ENCODE measurements around the gene GPR108.

GPR108 gene

DNA sequence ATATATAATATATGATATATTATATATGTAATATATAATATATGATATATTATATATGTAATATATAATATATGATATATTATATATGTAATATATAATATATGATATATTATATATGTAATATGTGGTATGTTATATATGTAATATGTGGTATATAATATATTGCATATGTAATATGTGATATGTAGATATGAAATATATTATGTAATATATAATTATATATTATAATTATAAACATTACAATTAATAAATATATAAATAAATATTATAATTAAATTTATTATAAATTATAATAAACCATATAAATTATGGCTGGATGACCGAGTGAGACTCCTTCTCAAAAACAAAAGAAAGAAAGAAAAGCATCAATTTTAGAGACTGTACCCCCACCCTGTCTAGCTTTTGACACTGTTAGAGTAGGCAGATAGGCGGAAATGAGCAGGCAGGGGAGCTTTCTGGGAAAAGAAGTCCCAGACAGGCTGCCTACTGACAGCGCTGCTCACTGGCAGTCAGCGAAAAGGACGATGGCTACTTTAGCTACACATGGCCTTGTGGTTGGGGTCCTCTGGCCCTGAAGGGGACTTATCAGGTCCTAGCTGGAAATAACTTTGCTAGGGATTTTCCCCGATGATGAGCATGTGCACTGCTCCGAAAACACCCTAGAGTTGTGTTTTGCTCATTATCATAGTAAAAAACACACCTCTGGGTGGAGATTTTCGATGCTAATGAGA lies 36.6 kb downstream of the GPR108 start:
- no peak for DNase-seq

DNA sequence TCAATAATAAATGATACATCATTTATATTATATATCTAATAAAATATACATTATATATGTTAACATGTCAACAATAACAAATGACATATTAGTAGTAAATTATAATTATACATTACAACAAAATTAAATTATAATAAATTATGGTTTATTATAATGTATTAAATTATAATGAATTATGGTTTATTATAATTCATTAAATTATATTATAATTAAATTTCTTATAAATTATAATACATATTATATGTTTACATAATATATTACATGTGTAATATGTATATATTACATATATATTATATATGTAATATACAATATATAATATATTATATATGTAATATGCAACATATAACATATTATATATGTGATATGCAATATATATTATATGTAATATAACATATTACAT lies 37.4 kb downstream of the GPR108 start:
- no peak for DNase-seq

DNA sequence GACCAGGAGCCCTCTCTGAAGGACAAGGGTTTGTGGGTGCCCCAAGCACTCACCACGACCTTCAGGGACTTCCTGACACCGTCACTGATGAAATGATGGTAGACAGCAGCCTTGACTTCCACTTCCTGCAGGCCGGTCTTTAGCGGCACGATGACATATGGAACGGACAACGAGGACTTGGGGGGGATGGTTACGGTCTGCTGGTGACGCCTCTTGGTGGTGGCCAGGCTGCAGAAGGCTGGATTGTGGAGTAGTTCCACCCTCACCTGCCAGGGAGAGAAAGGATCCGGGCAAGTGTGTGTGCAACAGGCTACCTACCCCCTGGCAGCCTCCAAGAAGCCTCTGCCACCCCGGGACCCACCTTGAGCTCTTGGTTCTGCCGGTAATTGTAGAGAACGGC lies 40.1 kb downstream of the GPR108 start:
- DNase-seq, result no peak

DNA sequence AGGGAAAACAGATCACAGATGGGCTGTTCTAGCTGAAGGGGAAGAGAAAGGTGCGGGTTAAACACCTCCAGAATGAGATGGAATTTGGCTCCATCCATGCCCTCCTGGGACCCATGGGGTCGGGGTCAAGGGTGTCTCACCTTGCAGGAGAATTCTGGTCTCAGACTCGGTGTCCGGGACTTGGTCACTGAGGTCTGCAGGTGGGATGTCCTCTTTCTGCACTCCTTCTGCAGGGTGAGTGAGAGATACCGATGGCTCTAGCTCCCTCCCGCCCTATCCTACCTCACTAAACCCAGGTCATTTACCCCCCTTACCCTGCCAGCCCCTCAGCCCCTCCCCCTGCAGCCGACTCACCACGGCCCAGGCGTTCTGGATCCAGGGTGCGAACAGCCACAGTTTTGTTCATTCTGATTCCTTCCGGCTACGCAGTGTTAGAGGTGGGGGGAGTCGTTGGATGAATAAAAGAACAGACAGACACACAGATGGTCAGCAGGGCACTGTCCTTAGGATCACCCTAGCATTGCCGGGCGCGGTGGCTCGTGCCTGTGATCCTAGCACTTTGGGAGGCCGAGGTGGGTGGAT lies 41.0 kb downstream of the GPR108 start:
- DNase-seq, result no peak

DNA sequence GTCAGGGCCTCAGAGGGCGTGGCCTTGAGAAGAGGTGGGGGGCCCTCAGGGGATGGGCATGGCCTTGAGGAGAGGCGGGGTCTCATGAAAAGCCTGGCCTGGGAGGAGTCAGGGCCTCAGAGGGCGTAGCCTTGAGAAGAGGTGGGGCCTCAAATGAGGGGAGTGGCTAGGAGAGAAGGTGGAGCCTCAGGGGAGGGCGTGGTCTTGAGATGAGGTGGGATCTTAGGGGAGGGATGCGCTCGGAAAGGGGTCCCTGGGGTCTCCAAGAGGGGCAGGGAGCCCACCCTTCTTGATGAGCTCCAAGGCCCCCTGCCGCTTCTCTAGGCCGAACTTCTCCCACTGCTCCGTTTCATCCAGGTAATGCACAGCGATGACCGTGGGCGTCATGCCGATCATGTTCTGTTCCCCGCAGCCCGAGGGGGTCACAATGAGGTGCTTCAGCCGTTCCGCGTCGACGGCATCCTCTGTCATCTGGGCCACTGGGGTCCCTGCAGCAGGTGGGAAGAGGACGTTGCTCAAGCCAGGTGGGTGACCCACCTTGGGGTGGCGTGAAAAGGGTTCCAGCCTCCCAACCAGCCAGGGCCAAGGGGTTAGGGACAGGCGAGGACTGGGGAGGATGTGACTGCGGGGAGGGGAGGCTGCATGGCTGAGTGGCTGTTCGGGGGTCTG lies 43.1 kb downstream of the GPR108 start:
- DNase-seq, result no peak

DNA sequence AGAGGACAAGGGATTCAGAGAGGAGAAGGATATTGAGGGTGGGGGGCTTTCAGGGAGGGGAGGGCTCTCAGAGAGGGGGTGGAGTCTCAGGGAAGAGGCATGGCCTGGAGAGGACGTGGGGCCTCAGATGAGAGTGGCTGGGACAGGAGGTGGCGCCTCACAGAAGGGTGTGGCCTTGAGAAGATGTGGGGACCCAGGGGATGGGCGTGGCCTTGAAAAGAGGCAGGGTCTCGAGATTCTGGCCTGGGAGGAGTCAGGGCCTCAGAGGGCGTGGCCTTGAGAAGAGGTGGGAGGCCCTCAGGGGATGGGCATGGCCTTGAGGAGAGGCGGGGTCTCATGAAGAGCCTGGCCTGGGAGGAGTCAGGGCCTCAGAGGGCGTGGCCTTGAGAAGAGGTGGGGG lies 43.7 kb downstream of the GPR108 start:
- no peak for DNase-seq

DNA sequence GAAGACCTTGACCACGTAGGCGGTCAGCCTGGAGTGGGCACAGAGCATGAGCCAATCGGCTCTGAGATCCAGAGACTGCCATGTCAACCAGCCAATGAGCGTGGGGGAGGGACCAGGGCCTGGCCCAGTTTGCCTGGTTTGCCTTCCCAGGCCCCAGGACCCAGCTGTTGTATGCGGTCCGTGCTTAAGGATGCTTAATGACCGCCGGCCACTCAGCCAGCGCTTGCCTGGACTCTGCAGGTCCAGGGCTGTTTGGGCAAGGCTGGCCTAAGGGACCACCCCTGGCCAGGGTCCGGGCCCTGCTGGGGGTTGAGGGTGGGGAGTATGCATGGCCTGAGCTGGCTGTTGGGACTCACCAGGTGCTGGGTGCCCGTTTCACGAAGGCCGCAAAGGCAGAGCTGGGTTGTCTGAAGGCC lies 44.3 kb downstream of the GPR108 start:
- DNase-seq, result no peak

DNA sequence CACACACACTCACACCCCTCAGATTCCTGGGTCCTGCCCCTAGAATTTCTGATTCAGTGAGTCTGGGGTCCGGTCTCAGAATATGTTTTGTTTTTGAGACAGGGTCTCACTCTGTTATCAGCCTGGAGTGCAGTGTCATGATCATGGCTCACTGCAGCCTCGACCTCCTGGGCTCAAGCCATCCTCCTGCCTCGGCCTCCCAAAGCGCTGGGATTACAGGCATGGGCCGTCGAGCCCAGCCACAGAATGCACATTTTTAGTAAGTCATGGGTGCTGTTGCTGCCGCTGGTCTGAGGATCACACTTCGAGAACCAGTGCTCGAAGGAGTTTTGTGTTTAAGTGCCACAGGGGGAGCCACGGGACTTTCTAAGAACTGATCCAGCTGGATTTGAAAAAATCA lies 45.4 kb downstream of the GPR108 start:
- no peak for DNase-seq

DNA sequence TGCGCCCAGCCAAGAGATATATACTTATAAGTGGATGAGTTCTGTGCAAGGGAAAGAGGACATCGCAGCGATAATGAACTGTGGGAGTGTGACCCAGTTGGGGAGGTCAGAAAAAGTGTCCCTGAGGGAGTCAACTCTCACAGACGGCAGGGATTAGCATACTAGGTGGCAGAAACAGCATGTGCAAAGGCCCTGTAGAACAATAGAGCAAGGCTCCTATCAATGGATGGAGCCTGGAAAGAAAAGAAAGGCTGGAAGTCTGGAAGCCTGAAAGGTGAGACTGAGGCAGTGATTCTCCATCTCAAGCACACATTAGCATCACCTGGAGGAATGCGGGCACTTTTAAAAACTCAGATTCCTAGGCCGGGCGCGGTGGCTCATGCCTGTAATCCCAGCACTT lies 46.0 kb downstream of the GPR108 start:
- DNase-seq, result no peak

DNA sequence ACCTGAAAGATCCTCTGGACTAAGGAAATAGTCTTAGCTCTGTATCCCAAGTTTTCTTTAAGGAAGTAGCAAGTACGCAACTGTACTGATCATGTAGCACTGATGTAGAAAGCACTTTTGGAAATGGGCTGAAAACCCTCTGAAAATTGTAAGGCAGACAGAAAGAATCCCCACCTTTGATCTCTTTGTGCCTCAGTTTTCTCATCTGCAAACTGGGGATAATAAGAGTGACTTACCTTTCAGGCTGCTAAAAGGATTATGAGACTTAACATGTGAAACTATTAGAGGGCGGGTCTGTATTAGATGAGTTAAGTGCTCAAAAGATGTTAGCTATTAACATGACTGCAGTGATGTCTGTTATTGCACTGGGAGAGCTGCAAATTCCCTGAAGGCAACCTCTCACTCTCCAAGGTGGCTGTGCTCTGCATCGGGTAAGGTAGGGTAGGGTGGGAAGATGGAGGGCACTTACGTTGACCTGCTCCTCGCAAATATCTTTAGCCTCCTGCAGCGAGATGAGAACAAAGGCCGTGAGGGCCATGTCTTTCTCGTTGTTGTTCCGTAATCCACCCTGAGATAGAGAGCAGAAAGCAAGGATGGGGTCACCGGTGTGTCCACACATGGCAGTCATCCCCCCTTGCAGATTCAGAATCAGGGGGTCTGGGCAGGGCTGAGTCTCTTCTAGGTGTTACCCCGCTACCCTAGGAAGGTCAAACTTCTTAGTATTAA lies 47.1 kb downstream of the GPR108 start:
- no peak for DNase-seq

DNA sequence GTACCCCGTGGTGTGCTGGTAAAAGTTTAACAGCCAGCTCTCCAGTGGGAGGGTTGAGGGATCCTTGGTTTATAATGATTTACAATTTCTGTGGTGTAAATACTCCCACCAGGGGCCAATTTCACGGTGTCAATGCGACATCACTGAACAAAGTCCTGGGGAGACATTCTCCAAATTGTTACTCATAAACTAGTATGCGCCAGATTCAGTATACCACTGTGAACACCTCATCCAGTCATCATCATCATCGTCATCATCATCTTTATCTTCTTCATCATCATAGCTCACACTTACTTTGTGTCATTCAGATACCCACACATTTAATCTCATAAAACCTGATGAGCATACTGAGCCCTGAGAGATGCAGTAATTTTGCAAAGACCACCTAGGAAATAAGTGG lies 50.3 kb downstream of the GPR108 start:
- no peak for DNase-seq

DNA sequence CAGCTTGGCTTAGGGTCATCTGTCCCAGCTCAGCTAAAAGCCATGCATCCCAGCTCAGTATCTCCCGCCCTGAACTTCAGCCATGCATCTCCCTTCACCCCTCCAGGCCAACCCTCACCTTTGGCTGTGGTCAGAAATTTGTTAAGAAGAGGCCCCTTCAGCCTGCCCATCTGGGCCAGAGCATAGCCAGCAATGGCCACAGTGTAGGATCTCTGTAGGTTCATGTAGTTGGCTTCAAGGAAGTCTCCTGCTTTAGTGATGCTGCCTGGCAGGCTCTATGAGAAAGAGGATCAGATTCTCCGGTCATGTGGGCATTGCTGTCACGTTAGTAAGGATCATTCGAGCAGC lies 50.8 kb downstream of the GPR108 start:
- DNase-seq, result no peak

DNA sequence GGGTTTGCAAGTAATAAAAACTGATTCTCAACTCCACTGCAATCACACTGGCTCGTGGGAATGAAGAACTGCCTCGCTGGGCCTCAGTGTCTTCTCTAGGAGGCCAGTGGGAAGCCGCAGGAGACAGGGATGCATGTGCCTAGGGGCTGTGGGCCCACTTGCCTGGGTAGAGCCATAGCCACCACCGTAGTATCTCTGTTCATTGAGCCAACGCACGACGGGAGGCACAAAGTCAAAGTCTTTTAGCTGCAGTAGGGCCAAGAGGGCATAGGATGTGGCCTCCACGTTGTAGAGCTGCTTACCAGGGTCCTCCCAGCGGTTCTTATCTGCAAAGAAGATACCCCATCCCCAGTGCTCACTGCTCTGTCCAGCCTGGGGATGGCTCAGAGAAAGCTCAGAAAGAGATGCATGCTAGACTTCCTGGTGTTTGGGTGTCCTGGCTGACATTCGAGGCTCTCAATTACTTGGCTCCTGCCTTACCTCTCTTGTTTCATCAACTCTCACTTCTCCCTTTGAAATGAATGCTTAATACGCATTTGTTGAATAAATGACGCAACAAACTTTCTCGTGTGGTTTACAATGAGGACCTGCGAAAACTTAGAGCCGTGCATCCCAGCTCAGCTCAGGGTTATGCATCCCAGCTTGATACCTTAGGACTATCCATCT lies 51.3 kb downstream of the GPR108 start:
- DNase-seq, result no peak

DNA sequence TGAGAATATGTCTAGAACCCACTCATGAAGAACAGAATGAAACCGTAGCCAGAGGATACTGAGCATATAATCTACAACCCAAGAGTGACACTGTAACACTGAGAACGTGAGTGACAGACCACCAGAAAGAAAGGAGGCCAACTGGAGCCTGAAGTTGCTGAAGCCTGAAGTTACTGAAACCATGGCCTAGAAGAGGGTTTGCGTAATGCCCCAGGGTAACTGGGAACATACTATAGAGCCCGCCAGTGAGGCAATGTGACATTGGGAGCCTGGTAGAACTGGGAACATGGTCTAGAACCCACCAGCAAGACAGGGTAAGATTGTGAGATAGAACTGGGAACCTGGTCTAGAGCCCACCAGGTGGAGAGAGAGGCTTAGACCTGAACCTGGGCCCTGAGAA lies 51.9 kb downstream of the GPR108 start:
- no peak for DNase-seq

DNA sequence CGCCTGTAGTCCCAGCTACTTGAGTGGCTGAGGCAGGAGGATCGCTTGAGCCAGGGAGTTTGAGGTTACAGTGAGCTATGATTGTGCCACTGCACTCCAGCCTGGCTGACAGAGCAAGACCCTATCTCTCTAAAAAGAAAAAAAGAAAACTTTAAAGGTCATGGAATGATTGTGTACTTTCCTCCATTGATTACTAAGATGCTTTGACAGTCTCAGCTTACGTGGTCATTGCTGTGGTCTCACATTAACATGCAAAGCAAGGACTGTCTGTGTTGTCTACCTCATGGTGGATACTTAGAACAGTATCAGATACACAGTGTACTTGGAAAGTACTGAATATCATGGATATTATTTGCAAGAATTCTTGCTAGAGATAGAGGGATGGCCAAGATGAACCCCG lies 53.4 kb downstream of the GPR108 start:
- DNase-seq, result no peak

DNA sequence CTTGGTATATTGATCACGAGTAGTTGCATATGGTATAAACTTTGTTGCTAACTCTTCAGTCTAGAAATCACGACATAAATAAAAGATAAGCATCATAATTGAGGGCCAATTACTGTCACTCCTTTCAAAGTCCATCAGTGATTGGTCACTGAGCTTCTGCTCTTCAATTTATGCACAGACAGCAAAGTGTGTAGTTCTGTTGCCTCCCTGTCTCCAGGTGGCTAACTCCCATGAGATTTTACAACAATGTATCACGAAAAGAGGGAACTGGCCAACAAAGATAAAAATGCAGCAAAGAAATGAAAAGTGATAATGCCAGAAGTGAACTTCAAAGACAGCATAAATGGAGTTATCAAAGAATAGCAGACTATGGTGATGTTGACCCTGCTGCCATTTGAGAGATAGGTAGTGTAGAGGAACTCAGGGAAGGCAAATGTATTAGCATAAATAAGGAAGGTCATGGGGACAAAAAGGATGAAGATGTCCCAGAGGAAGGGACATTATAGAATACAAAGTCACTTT lies 54.7 kb downstream of the GPR108 start:
- DNase-seq, result no peak

DNA sequence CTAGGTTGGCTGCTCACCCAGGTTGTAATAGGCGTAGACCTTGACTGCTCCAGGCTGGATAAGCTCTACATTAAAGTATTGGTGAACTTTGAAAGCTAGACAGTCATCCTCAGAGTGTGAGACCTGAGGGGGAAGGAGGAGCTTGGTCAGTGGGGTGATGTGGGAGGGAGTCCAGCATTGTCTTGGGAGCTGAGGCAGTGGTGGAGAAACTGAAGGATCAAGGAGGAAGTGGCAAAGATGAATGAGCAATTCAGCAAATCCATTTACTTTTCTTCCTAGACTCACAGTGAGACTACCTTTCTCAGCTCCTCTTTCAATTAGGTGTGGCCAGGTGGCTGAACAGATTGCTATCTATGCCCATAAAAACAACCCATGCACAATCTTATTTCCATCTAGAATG lies 57.2 kb downstream of the GPR108 start:
- DNase-seq, result no peak
